HUES48 (cell line): ENCODE measurements around the gene RALGAPA2.

Experiments used
- H3K27ac ChIP-seq: one replicate; pipeline ENCODE4 v1.7.0; 2013; ENCODE audit warnings: low read depth, low read length, inconsistent platforms
- H3K27me3 ChIP-seq: 2 replicates; pipeline ENCODE4 v1.6.1; 2013; ENCODE audit warnings: mild to moderate bottlenecking, low read length; ENCODE audit not compliant: control insufficient read depth, insufficient read depth
- H3K36me3 ChIP-seq: 2 replicates; pipeline ENCODE4 v1.6.1; 2013; ENCODE audit warnings: low read length; ENCODE audit not compliant: control insufficient read depth, insufficient read depth
- H3K4me1 ChIP-seq: 2 replicates; pipeline ENCODE4 v1.6.1; 2013; ENCODE audit warnings: mild to moderate bottlenecking, low read length; ENCODE audit not compliant: control insufficient read depth, insufficient read depth
- H3K4me3 ChIP-seq: 2 replicates; pipeline ENCODE4 v1.5.1; 2013; ENCODE audit warnings: mild to moderate bottlenecking, low read depth, low read length
- H3K9ac ChIP-seq: 2 replicates; pipeline ENCODE4 v1.6.1; 2013; ENCODE audit warnings: mild to moderate bottlenecking, low read depth, low read length, moderate library complexity
- H3K9me3 ChIP-seq: 2 replicates; pipeline ENCODE4 v1.6.1; 2013; ENCODE audit warnings: low read length; ENCODE audit not compliant: control insufficient read depth, insufficient read depth

The RALGAPA2 gene

DNA sequence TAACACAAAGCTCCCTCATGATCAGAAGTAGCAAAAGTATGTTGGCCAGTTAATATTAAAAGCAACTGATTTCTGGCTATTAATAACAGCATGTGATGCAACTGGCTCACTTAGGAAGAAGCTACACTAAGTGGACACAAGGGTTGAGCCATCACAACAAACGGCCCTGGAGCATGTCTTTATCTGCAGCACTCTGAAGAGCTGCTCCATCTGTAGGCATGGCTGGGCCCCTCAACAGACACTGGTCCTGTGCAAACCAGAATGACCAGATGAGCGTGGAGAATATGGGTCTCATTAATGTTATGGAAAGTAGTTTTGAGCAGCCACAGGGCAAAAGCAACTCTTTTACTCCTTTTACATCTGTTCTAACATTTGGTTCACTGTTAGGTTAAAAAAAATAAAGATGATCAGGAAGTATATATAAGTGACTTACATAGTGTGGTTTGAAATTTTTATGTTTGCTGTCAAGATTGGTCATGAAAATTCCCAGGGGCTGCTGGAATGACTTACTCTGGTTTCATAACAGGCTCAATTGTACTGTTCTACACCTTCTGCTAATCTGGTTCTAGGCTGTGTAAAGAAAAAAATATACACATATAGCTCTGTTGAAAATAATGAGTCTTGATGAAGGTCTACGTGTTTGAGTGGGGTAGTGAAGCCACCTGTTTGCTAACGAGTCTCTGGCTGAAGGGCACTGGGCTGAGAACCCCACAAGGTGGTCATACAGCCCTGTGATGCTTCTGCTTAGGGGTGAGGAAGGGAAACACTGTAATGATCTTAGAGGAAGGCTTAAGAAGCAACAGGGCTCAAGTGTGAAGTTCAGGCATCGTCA lies 286.4 kb downstream of the RALGAPA2 start:
- no peaks in the 10 kb centered on the region for H3K9me3 ChIP-seq
- H3K4me3 ChIP-seq: no peak overlapping the region
- no peaks in the 10 kb centered on the region for H3K27me3 ChIP-seq
- H3K4me1 ChIP-seq: no peaks in the 10 kb centered on the region
- no peak overlapping the region for H3K9ac ChIP-seq
- H3K27ac ChIP-seq: no peak overlapping the region
- no peaks in the 10 kb centered on the region for H3K36me3 ChIP-seq

DNA sequence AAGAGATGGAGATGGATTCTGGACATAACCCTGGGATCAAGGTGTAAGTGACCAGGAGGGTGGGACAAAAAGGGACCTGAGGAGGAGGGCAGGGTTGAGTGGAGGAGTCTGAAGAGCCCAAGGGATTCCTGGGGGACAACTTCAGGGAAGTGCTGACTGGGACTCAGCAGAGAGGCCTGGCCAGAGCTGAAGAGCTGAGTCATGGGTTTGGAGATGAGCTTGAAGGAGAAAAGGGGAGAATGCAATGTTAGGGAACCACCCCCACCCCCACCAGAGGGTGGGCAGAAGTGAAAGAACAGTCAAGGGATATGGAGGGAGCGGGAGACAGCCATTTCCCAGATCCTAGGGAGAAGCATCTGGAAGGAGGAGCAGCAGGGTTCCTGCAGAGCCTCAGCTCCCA lies 289.3 kb downstream of the RALGAPA2 start:
- no peaks in the 10 kb centered on the region for H3K27me3 ChIP-seq
- H3K4me3 ChIP-seq: no peak overlapping the region
- no peak overlapping the region for H3K27ac ChIP-seq
- H3K4me1 ChIP-seq: no peaks in the 10 kb centered on the region
- no peaks in the 10 kb centered on the region for H3K9me3 ChIP-seq
- no peaks in the 10 kb centered on the region for H3K36me3 ChIP-seq
- no peak overlapping the region for H3K9ac ChIP-seq

DNA sequence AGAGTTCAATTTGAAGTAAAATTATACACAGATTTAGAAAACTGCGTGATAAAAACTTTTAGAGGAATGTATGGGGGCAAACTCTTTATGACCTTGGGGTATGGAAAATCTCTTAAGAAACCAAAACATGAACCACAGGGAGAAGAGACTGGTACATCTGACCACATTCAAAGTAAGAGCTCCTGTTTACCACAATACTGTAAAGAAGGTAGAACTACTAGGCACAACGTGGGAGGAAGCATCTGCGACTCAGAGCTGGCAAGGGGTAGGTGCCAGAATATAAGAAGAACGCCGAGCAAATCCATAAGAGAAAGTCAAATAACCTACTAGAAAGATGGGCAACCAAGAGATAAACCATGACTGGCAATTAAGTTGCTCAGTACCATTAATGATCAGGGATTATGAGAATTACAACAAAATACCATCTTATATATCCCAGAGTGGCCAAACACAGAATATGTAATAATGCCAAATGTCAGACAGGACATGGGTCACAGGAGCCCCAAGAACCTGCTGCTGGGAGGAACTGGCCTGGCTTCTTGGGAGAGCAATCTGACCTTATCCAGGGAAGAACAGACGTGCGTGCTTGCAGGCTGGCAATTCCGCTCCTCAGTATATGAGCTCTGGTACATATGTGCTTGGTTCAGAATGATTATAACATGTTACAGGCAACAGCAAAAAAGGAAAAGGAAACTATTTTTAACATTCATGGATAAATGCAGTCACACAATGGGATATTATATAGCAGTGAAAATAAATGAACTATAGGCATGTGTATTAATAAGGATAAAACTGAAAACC lies 294.4 kb downstream of the RALGAPA2 start:
- Histone ChIP-seq H3K9ac (no peak overlapping the region), H3K4me3 (no peak overlapping the region), H3K36me3 (no peaks in the 10 kb centered on the region), H3K4me1 (0 out of 2 replicates have a peak, but pooled peaks cover 4% of the 10 kb centered on the region), H3K27me3 (no peaks in the 10 kb centered on the region), H3K27ac (no peak overlapping the region), H3K9me3 (no peaks in the 10 kb centered on the region)

DNA sequence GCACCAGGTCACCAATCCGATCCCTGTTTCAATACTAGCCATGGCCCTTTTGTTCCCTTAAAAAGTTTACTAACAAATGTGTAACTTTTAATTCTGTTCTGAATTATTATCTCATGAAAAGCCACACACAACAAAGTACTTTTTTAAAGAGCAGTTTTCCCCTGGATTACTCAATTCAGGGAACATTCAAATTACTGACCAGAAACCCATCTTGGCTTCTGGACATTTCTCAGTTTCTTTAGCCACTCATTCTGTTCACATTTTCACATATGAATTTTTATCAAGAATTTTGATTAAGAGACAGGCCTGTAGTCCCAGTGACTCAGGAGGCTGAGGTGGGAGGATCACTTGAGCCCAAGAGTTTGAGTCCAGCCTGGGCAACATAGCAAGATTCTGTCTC lies 297.1 kb downstream of the RALGAPA2 start:
- H3K36me3 ChIP-seq: no peaks in the 10 kb centered on the region
- H3K27ac ChIP-seq: no peak overlapping the region
- H3K9me3 ChIP-seq: no peaks in the 10 kb centered on the region
- no peaks in the 10 kb centered on the region for H3K27me3 ChIP-seq
- H3K9ac ChIP-seq: no peak overlapping the region
- peaks cover 31% of the 10 kb centered on the region for H3K4me1 ChIP-seq
- H3K4me3 ChIP-seq: no peak overlapping the region

DNA sequence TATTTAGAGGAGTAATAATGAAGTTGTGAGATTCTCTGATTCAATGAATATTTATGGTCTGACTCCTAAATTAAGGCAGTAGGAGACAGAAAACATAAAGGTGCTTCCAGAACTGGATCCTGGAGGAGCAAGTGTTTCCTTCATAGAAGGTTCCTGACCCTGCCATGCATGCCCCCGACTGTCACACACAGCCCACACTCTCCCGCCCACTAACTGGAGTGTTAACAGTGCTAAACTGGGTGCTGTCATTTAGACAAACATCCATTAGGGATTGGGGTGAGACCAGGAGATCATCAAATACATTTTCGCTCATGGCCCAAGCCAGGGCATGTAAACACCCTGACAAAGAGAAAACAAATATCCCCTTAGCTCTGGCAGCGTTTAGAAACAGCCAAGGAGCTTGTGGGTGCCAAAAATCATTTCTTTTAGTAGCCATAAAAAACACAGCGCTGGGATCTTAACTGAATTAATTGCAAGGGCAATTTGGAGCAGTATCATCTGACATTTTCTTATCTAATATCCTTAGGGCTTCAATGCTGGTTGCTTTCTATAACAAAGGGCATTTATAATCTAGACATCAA lies 297.7 kb downstream of the RALGAPA2 start:
- H3K27ac ChIP-seq: no peak overlapping the region
- H3K4me1 ChIP-seq: peaks cover 37% of the 10 kb centered on the region
- H3K36me3 ChIP-seq: no peaks in the 10 kb centered on the region
- H3K9ac ChIP-seq: no peak overlapping the region
- H3K4me3 ChIP-seq: no peak overlapping the region
- no peaks in the 10 kb centered on the region for H3K27me3 ChIP-seq
- no peaks in the 10 kb centered on the region for H3K9me3 ChIP-seq

DNA sequence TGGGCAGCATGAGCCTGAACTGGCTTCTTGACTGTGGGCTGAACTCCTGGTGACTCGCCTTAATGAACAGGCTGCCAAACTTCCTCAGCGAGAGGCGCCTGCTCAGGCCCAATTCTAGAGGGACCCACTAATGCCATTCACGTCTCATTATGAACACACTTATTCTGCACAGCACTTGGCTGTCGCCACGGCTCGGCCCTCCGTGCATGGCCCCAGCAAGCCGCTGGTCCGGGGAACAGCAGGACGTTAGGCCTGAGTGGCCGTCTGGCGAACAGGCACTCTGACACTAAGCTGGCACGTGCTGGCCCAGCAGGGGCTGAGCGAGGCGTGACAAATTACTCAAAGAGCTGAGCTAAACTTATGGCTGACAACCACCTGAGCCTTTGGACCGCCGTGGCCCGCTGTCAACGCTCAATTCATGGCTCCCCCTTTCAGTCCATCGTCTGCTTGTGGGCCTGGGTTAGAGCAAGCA lies 298.6 kb downstream of the RALGAPA2 start:
- peaks cover 42% of the 10 kb centered on the region for H3K4me1 ChIP-seq
- no peak overlapping the region for H3K9ac ChIP-seq
- no peak overlapping the region for H3K4me3 ChIP-seq
- H3K27ac ChIP-seq: no peak overlapping the region
- no peaks in the 10 kb centered on the region for H3K36me3 ChIP-seq
- H3K27me3 ChIP-seq: no peaks in the 10 kb centered on the region
- no peaks in the 10 kb centered on the region for H3K9me3 ChIP-seq

DNA sequence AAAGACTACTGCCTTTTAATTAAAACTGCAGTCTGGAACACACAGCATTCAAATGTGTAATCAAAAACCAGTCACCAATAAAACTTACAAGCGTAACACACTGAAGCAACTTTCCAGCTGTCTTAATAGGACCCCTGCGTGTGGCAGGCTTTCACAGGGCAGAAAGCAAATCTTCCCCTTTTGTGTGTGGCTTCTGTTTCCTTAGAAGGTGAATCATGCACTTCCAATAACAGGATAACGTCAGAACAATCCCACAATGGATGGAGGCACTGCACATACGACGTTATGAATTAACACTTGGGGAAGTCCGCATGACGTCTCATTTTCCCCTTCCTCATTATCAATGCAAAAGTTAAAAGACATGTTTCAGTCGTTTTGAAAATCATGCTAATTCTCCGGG lies 299.7 kb downstream of the RALGAPA2 start:
- Histone ChIP-seq H3K36me3 (no peaks in the 10 kb centered on the region), H3K27me3 (no peaks in the 10 kb centered on the region), H3K4me3 (no peak overlapping the region), H3K9me3 (no peaks in the 10 kb centered on the region), H3K4me1 (peaks cover 51% of the 10 kb centered on the region), H3K27ac (no peak overlapping the region), H3K9ac (no peak overlapping the region)

DNA sequence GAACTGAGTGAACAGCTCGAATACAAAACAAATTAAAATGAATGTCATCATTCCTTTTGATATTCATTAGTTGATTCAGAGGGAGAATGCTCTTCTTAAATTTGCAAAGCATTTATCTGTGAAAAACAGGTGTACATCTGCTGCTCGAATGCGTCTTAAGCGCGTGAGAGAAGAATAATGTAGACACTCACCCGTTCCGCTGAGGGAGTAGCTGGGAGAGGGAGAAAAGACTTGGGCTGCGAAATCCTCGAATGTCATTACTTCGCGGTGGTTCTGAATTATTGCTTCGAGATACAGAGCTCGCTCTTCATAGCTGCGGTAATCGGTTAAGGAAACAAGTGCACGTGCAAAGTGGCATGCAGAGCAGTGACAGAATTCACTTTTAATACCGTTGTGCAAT lies 300.6 kb downstream of the RALGAPA2 start:
- Histone ChIP-seq H3K4me1 (peaks cover 53% of the 10 kb centered on the region), H3K27ac (no peak overlapping the region), H3K9ac (no peak overlapping the region), H3K9me3 (no peaks in the 10 kb centered on the region), H3K27me3 (no peaks in the 10 kb centered on the region), H3K4me3 (no peak overlapping the region), H3K36me3 (no peaks in the 10 kb centered on the region)

DNA sequence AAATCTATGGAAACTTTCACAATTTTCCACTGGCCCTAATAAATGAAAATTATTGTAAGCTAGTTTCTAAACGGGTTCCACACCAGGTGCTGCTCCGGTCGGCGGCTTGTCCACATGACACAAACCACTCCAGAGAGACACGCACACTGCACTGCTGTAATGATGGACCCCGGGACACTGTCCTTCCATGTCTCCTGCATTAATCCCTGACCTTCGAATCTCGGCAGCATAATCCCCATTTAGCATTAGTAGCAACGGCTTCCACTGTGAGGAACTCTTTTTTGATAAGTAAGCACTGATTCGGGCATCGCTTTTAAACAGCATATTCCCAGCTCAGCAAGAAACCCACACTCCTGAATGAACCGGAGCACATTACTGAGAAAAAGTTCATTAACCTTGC lies 301.0 kb downstream of the RALGAPA2 start:
- H3K9me3 ChIP-seq: no peaks in the 10 kb centered on the region
- H3K4me1 ChIP-seq: peaks cover 53% of the 10 kb centered on the region
- H3K27ac ChIP-seq: no peak overlapping the region
- no peak overlapping the region for H3K4me3 ChIP-seq
- no peaks in the 10 kb centered on the region for H3K27me3 ChIP-seq
- H3K36me3 ChIP-seq: no peaks in the 10 kb centered on the region
- no peak overlapping the region for H3K9ac ChIP-seq

DNA sequence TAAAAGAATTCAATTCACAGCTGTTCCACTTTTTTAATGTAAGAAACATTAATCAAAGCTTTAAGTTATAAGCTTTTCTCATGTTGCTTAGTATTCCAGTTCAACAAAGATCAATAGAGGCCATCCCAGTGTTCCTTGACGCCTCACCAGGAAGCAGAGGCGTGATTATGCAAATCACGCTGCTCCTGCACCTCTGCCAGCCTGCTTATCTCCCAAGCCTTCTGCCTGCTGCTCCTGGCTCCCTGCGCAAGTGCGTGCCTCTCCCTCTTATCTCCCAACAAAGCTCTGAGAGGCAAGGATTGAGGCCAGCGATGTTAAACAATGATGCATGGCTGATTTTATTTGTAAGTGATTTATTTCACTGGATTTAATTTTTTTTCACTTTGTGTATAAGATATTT lies 301.8 kb downstream of the RALGAPA2 start:
- H3K9ac ChIP-seq: no peak overlapping the region
- H3K4me3 ChIP-seq: no peak overlapping the region
- H3K27me3 ChIP-seq: no peaks in the 10 kb centered on the region
- no peak overlapping the region for H3K27ac ChIP-seq
- no peaks in the 10 kb centered on the region for H3K36me3 ChIP-seq
- H3K4me1 ChIP-seq: peaks cover 53% of the 10 kb centered on the region
- no peaks in the 10 kb centered on the region for H3K9me3 ChIP-seq

DNA sequence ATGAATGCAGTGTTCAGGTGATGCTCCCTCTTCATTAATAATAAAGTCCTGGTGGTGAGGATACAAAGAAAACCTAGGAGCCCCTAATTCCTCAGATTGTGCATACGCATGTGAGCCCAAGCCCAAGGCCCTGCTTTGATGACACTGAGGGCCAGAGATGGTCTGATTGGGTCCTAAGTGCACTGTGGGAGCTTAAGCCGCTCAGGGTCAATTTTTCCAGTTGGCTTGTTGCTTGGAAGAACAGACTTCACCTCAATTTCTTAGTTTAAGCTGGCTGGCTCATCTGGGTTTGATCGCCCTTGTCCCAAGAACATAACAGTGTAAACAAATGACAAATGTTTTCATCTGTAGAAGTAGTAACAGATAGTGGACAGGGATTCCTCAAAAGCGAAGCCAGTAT lies 303.1 kb downstream of the RALGAPA2 start:
- Histone ChIP-seq H3K4me3 (no peak overlapping the region), H3K27me3 (no peaks in the 10 kb centered on the region), H3K9ac (no peak overlapping the region), H3K27ac (no peak overlapping the region), H3K36me3 (no peaks in the 10 kb centered on the region), H3K4me1 (peaks cover 52% of the 10 kb centered on the region), H3K9me3 (no peaks in the 10 kb centered on the region)
